OCI-LY7 (cell line): ENCODE measurements around the gene FHIT. TPM values are rescaled to one million over a fixed set of nuclear protein-coding genes. Genes with fewer than 3 reads are reported as not detected.
A peak's percentile ranks its signal among the peaks of the same experiment; 100 is the strongest.

Source experiments
- BruUV-seq: library from RNA; stranded (reverse); fragments of 400-500 nt; replicated peaks from 2 replicates; lab custom pipeline; 2021; lab: Mats Ljungman, UMichigan
- CTCF ChIA-PET: fragments of 300-600 bp; sonication (Branson Sonifier 250); formaldehyde crosslinking; loops from one replicate; lab custom pipeline; 2022; ENCODE audit warnings: antibody characterized with exemption; ENCODE audit not compliant: unreplicated experiment; lab: Charles Lee
- POLR2A ChIA-PET: fragments of 300-600 bp; sonication (Branson Sonifier 250); formaldehyde crosslinking; loops from one replicate; lab custom pipeline; 2022; ENCODE audit warnings: antibody characterized with exemption; lab: Charles Lee
- DNase-seq: peaks from one replicate; pipeline ENCODE4 v3.0.0-alpha.2; 2015; ENCODE audit warnings: low spot score
- H2AFZ ChIP-seq: fragments of 200-600 bp; sonication (generic), shearing (Covaris generic); 2 replicates; pipeline ENCODE4 v1.6.1; 2014; ENCODE audit warnings: mild to moderate bottlenecking, antibody characterized with exemption, low read length, moderate library complexity
- H3K27ac ChIP-seq: fragments of 200-600 bp; sonication (generic); 2 replicates; pipeline ENCODE4 v1.5.1; 2014; ENCODE audit warnings: mixed run types, low read depth, mild to moderate bottlenecking, moderate library complexity, low read length, inconsistent platforms; ENCODE audit not compliant: poor library complexity, severe bottlenecking
- H3K36me3 ChIP-seq: fragments of 200-600 bp; sonication (generic); 2 replicates; pipeline ENCODE4 v1.6.1; 2014; ENCODE audit warnings: mild to moderate bottlenecking, antibody characterized with exemption, low read length, moderate library complexity, mixed read lengths; ENCODE audit not compliant: insufficient read depth
- H3K4me1 ChIP-seq: fragments of 200-600 bp; sonication (generic); 2 replicates; pipeline ENCODE4 v1.5.1; 2014; ENCODE audit warnings: mild to moderate bottlenecking, low read length; ENCODE audit not compliant: insufficient read depth, poor library complexity, severe bottlenecking
- H3K4me2 ChIP-seq: fragments of 200-600 bp; sonication (generic); 2 replicates; pipeline ENCODE4 v1.6.1; 2014; ENCODE audit warnings: mild to moderate bottlenecking, low read length
- H3K4me3 ChIP-seq: fragments of 200-600 bp; sonication (generic); 2 replicates; pipeline ENCODE4 v1.5.1; 2014; ENCODE audit warnings: mild to moderate bottlenecking, low read depth, low read length; ENCODE audit not compliant: poor library complexity, severe bottlenecking
- H3K79me2 ChIP-seq: fragments of 200-600 bp; sonication (generic); 2 replicates; pipeline ENCODE4 v1.6.1; 2016; ENCODE audit warnings: low read depth, mild to moderate bottlenecking, low read length, moderate library complexity, mixed read lengths; ENCODE audit not compliant: insufficient read depth
- H3K9me2 ChIP-seq: fragments of 200-600 bp; sonication (generic); 2 replicates; pipeline ENCODE4 v1.6.1; 2016; ENCODE audit warnings: mild to moderate bottlenecking, low read length, mixed read lengths; ENCODE audit not compliant: insufficient read depth
- H3K9me3 ChIP-seq: fragments of 200-600 bp; sonication (generic); 2 replicates; pipeline ENCODE4 v1.6.1; 2014; ENCODE audit warnings: mild to moderate bottlenecking, mixed run types, low read length, mixed read lengths
- H4K20me1 ChIP-seq: fragments of 200-600 bp; sonication (generic); 2 replicates; pipeline ENCODE4 v1.6.1; 2014; ENCODE audit warnings: mild to moderate bottlenecking, antibody characterized with exemption, low read length, moderate library complexity, mixed read lengths; ENCODE audit not compliant: insufficient read depth
- EZH2phosphoT487 ChIP-seq: fragments of 200-600 bp; sonication (generic); IDR thresholded peaks from 2 replicates; pipeline ENCODE4 v1.6.1; 2018; ENCODE audit warnings: low read depth, borderline replicate concordance, mild to moderate bottlenecking, mixed run types, antibody characterized with exemption, low read length, moderate library complexity, mixed read lengths
- intact Hi-C: fragments of 100-400 bp; cut with micrococcal nuclease; formaldehyde crosslinking; loops from one replicate; pipeline ENCODE4 v1.10.0; 2022; ENCODE audit not compliant: unreplicated experiment
- total RNA-seq, 2 experiments: library from RNA; depleted of rRNA in 1 of 2; stranded (reverse); fragments of >200 nt in 1 of 2; shearing (Covaris generic) in 1 of 2; gene quantifications; 2 replicates each; pipeline ENCODE4 v1.2.3, GENCODE V29; 2014 to 2022
- TF ChIP-seq, protein P1 (sequence below): fragments of 200-600 bp; sonication (generic); conservative IDR thresholded peaks from 2 replicates; pipeline ENCODE4 v1.5.1; 2014; ENCODE audit warnings: mild to moderate bottlenecking, antibody characterized with exemption, low read length, moderate library complexity, mixed read lengths

FHIT gene
- total RNA-seq, 2 experiments from 2014 or later = 5.0 to 10.9 TPM

DNA sequence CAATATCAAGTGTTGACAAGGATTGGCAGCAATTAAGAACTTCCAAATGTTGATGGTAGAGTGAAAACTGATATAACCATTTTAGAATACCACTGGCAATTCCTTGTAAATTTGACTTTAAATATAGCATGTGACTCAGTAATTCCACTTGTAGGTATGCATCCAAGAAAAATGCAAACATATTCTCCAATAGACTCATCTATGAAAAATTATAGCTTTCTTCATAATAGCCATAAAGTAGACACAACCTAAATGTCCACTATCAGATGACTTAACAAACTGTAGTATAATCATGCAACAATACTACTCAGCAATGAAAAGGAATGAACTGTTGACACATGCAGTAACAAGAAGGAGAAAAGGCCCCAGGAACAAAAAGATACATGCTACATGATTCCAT is 988.1 kb downstream of the FHIT start:
- CTCF ChIA-PET = no interaction called here
- no TSS peak for BruUV-seq
- Histone ChIP-seq H3K36me3 (no peaks in the 10 kb centered on the region), H2AFZ (no peak overlapping the region), H3K4me2 (no peak overlapping the region), H3K9me3 (no peaks in the 10 kb centered on the region), H3K4me3 (no peak overlapping the region), H4K20me1 (no peaks in the 10 kb centered on the region), H3K9me2 (no peaks in the 10 kb centered on the region), H3K79me2 (no peaks in the 10 kb centered on the region), H3K4me1 (peaks cover 9% of the 10 kb centered on the region), H3K27ac (no peak overlapping the region)
- intact Hi-C loops = no loop called here
- no peak for TF ChIP-seq EZH2phosphoT487
- TF ChIP-seq, protein P1, sequence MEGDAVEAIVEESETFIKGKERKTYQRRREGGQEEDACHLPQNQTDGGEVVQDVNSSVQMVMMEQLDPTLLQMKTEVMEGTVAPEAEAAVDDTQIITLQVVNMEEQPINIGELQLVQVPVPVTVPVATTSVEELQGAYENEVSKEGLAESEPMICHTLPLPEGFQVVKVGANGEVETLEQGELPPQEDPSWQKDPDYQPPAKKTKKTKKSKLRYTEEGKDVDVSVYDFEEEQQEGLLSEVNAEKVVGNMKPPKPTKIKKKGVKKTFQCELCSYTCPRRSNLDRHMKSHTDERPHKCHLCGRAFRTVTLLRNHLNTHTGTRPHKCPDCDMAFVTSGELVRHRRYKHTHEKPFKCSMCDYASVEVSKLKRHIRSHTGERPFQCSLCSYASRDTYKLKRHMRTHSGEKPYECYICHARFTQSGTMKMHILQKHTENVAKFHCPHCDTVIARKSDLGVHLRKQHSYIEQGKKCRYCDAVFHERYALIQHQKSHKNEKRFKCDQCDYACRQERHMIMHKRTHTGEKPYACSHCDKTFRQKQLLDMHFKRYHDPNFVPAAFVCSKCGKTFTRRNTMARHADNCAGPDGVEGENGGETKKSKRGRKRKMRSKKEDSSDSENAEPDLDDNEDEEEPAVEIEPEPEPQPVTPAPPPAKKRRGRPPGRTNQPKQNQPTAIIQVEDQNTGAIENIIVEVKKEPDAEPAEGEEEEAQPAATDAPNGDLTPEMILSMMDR = no peak
- no peak for DNase-seq
- POLR2A ChIA-PET = no interaction called here

DNA sequence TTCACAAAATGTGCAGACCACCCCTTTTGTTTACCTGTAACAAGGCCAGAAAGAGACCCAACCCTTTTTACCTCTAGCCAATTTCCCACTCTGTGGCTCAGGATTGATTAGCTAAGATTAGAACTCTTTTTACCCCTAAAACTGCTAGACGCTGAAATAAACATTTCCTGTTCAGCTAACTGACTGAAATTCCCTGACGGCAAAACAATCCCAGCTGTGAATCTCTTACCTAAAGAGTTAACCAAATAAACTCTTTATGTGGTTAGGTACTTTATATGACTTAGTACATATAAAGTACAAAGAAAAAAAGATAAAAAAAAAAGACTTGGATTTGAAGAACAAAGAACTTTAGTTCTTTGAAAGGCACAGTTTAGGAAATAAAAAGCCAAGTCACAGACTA is 988.7 kb downstream of the FHIT start:
- CTCF ChIA-PET = no interaction called here
- no peak overlapping the region for H3K27ac ChIP-seq
- peaks cover 3% of the 10 kb centered on the region for H3K4me1 ChIP-seq
- no peaks in the 10 kb centered on the region for H4K20me1 ChIP-seq
- H3K9me2 ChIP-seq = no peaks in the 10 kb centered on the region
- H3K4me3 ChIP-seq = no peak overlapping the region
- DNase-seq = no peak
- POLR2A ChIA-PET = no interaction called here
- H3K36me3 ChIP-seq = no peaks in the 10 kb centered on the region
- intact Hi-C loops = no loop called here
- TF ChIP-seq, protein P1 = no peak
- TF ChIP-seq EZH2phosphoT487 = no peak
- H3K79me2 ChIP-seq = no peaks in the 10 kb centered on the region
- no peaks in the 10 kb centered on the region for H3K9me3 ChIP-seq
- peak overlapping the region; percentile 38; the same call in 1 of the 2 replicates for H2AFZ ChIP-seq
- no TSS peak for BruUV-seq
- no peak overlapping the region for H3K4me2 ChIP-seq

DNA sequence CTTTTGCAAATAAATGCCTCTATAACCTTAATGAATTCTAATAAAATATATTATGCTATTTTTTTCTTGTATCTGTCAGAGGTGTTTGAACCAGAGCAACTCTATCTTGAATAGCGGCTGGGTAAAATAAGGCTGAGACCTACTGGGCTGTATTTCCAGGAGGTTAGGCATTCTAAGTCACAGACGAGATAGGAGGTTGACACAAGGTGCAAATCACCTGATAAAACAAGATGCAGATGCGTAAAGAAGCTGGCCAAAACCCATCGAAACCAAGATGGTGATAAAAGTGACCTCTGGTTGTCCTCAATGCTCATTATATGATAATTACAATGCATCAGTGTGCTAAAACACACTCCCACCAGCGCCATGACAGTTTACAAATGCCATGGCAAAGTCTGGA is 990.7 kb downstream of the FHIT start:
- BruUV-seq = no TSS peak
- no peaks in the 10 kb centered on the region for H3K9me2 ChIP-seq
- no peak overlapping the region for H3K4me3 ChIP-seq
- peaks cover 9% of the 10 kb centered on the region; the same call in 1 of the 2 replicates for H3K9me3 ChIP-seq
- no peak overlapping the region for H3K27ac ChIP-seq
- H4K20me1 ChIP-seq = no peaks in the 10 kb centered on the region
- H3K4me2 ChIP-seq = no peak overlapping the region
- ChIA-PET CTCF (no interaction called here), POLR2A (no interaction called here)
- no peak overlapping the region for H2AFZ ChIP-seq
- TF ChIP-seq, protein P1 = no peak
- no peak for TF ChIP-seq EZH2phosphoT487
- intact Hi-C loops = no loop called here
- DNase-seq = no peak
- H3K36me3 ChIP-seq = no peaks in the 10 kb centered on the region
- H3K4me1 ChIP-seq = peaks cover 18% of the 10 kb centered on the region
- no peaks in the 10 kb centered on the region for H3K79me2 ChIP-seq
